ENCODE results near the gene PRTFDC1.
"Not testable (repeated sequence)": the region's sequence is repeated elsewhere in the genome, so short reads cannot be mapped to it uniquely, and the experiment has no call there.

The PRTFDC1 gene

DNA sequence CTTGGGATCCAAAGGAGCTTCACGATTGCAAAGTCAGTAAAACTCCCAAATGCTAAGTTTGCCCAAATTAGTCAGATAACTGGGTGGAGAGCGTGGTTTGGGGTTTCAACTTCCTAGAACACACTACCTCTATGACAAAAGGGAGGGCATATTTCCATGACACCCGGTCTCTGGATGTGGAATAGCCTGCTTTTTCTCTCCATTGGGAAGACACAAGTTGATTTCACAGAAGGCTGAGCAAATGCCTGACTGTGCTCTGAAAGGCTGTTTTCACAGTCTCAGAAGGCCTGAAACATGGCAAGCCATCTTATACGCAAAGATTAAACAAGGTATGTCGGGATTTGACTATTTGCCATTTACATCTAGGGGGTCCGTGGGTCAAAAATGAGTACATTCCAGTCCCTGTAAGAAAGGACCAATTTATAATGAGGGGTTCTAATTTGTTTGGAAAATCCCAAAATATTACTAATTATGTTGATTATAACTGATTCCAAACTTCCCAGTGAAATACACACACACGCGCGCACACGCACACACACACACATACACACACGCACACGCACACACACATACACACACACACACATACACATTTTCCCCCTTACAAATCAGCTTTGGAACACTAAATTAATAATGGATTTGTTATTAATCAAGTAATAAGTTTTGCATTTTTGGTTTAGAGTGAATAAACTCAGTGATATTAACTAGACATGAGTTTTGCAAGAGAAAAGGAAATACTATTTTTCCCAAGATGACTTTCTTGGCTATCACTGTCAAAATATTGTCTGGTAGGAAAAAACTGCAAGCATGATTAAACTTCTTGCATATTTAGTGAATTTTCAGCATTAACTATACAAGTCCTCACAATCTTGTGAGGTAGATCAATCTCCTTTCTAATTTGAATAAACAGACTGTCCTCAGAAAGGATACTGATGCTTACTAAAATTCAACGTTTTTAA lies 105.0 kb downstream of the PRTFDC1 start:
- no peaks in the 10 kb centered on the region for H3K4me1 ChIP-seq (ENCODE audit: control insufficient read depth, insufficient read depth, low read length)
- no peaks in the 10 kb centered on the region for H3K36me3 ChIP-seq (ENCODE audit: control insufficient read depth, insufficient read depth, low read length)
- no peak overlapping the region for H3K27ac ChIP-seq (ENCODE audit: low read length)
- H3K27me3 ChIP-seq (ENCODE audit: control insufficient read depth, insufficient read depth, low read length) = no peaks in the 10 kb centered on the region
- no peaks in the 10 kb centered on the region for H3K9me3 ChIP-seq (ENCODE audit: control insufficient read depth, insufficient read depth, low read length)
- no peak overlapping the region for H3K4me3 ChIP-seq (ENCODE audit: low read length)
- DNase-seq (ENCODE audit: low read depth, low spot score) = no peak
- WGBS (ENCODE audit: insufficient coverage, insufficient read length) = 100% methylated on average over 6 of the region's 13 CpGs

DNA sequence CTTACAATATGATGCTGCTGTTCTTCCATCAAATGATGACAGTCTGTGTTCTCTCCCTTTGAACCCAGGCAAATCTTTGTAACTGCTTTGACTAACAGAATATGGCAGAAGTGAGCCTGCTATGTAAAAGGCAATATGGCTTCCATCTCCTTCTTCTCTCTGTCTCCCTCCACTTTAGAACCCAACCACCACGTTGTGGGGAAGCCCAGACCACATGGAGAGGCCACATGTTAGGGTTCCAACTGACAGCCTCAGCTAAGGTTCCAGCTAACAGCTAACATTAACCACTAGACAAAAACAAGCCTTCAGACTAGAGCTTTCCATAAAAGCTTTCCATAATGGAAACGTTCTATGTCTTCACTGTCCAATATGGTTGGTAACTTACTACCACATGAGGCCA lies 107.7 kb downstream of the PRTFDC1 start:
- Histone ChIP-seq H3K27me3 (ENCODE audit: control insufficient read depth, insufficient read depth, low read length) (no peaks in the 10 kb centered on the region), H3K36me3 (ENCODE audit: control insufficient read depth, insufficient read depth, low read length) (no peaks in the 10 kb centered on the region), H3K9me3 (ENCODE audit: control insufficient read depth, insufficient read depth, low read length) (no peaks in the 10 kb centered on the region), H3K27ac (ENCODE audit: low read length) (no peak overlapping the region), H3K4me1 (ENCODE audit: control insufficient read depth, insufficient read depth, low read length) (no peaks in the 10 kb centered on the region), H3K4me3 (ENCODE audit: low read length) (no peak overlapping the region)
- WGBS (ENCODE audit: insufficient coverage, insufficient read length) = no CpG with 5 or more reads among the region's 2 CpGs
- DNase-seq (ENCODE audit: low read depth, low spot score) = no peak

DNA sequence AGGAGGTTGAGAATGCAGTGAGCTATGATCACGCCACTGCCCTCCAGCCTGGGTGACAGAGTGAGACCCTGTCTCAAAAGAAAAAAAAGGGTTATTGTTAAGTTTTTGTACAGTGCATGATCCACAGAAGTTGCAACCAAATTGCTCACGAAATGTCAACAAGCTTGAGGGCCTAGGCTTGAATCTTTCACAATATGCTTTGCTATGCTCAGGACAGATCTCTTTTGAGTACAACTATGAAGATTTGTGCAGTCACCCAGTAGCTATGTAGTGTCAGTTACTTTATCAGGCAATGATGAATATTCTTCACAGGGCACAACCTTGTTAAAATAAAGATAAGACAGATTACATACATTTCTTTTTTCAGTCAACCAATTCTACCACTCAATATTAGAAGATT lies 109.2 kb downstream of the PRTFDC1 start:
- H3K4me1 ChIP-seq (ENCODE audit: control insufficient read depth, insufficient read depth, low read length) = no peaks in the 10 kb centered on the region
- H3K27ac ChIP-seq (ENCODE audit: low read length) = no peak overlapping the region
- DNase-seq (ENCODE audit: low read depth, low spot score) = no peak
- WGBS (ENCODE audit: insufficient coverage, insufficient read length) = no CpG with 5 or more reads among the region's 2 CpGs
- H3K4me3 ChIP-seq (ENCODE audit: low read length) = no peak overlapping the region
- no peaks in the 10 kb centered on the region for H3K36me3 ChIP-seq (ENCODE audit: control insufficient read depth, insufficient read depth, low read length)
- H3K27me3 ChIP-seq (ENCODE audit: control insufficient read depth, insufficient read depth, low read length) = no peaks in the 10 kb centered on the region
- no peaks in the 10 kb centered on the region for H3K9me3 ChIP-seq (ENCODE audit: control insufficient read depth, insufficient read depth, low read length)

DNA sequence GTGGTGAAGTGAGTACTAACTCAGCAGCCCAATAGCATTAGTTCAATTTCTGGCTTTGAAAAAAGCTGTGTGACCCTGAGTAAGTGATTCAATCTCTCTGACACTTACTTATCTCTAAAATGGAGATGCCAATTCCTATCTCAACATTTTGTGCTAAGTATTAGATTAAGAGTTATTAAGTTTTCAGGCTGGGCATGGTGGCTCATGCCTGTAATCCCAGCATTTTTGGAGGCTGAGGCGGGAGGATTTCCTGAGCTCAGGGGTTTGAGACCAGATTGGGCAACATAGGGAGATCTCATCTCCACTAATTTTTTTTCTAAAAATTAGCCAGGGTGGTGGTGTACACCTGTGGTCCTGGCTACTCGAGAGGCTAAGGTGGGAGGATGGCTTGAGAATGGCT lies 109.5 kb downstream of the PRTFDC1 start:
- DNase-seq (ENCODE audit: low read depth, low spot score) = no peak
- no CpG with 5 or more reads among the region's 2 CpGs for WGBS (ENCODE audit: insufficient coverage, insufficient read length)
- Histone ChIP-seq H3K36me3 (ENCODE audit: control insufficient read depth, insufficient read depth, low read length) (no peaks in the 10 kb centered on the region), H3K27me3 (ENCODE audit: control insufficient read depth, insufficient read depth, low read length) (no peaks in the 10 kb centered on the region), H3K4me3 (ENCODE audit: low read length) (no peak overlapping the region), H3K9me3 (ENCODE audit: control insufficient read depth, insufficient read depth, low read length) (no peaks in the 10 kb centered on the region), H3K4me1 (ENCODE audit: control insufficient read depth, insufficient read depth, low read length) (no peaks in the 10 kb centered on the region), H3K27ac (ENCODE audit: low read length) (no peak overlapping the region)

DNA sequence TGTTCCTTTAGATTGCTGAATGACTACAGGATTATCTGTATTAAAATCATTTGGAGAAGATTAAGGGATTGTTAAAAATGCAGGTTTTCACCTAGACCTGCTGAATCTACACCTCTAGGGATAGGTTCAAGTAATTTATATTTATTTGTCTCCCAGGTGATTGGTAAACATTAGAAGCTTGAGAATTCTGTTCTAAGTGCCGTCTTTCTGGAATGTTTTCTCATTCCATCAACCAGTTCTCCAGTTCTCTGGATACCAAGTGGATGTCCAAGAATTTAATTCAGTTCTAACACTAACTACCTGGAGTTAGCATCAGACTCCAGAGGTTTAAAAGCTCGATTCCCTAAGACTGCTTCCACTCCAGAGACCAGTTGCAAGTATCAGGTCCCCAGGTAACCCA lies 110.9 kb downstream of the PRTFDC1 start:
- DNase-seq (ENCODE audit: low read depth, low spot score) = no peak
- Histone ChIP-seq H3K27ac (ENCODE audit: low read length) (no peak overlapping the region), H3K4me3 (ENCODE audit: low read length) (no peak overlapping the region), H3K9me3 (ENCODE audit: control insufficient read depth, insufficient read depth, low read length) (no peaks in the 10 kb centered on the region), H3K27me3 (ENCODE audit: control insufficient read depth, insufficient read depth, low read length) (no peaks in the 10 kb centered on the region), H3K4me1 (ENCODE audit: control insufficient read depth, insufficient read depth, low read length) (no peaks in the 10 kb centered on the region), H3K36me3 (ENCODE audit: control insufficient read depth, insufficient read depth, low read length) (no peaks in the 10 kb centered on the region)
- WGBS (ENCODE audit: insufficient coverage, insufficient read length) = no CpG with 5 or more reads among the region's 2 CpGs

DNA sequence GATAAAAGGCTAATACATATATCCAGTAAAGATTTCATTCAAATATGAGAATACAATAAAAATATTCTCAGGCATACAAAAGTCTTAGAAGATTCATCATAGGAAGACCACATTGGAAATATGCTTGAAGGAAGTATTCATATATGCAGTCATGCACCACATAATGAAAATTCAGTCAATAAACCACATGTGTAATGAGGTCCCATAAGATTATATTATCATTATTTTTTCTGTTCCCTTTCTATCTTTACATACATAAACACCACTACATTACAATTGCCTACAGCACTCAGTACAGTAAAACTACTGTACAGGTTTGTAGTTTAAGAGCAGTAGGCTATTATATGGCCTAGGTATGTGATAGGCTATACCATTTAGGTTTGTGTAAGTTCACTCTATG lies 111.6 kb downstream of the PRTFDC1 start:
- Histone ChIP-seq H3K9me3 (ENCODE audit: control insufficient read depth, insufficient read depth, low read length) (no peaks in the 10 kb centered on the region), H3K4me3 (ENCODE audit: low read length) (no peak overlapping the region), H3K27me3 (ENCODE audit: control insufficient read depth, insufficient read depth, low read length) (no peaks in the 10 kb centered on the region), H3K36me3 (ENCODE audit: control insufficient read depth, insufficient read depth, low read length) (no peaks in the 10 kb centered on the region), H3K27ac (ENCODE audit: low read length) (no peak overlapping the region), H3K4me1 (ENCODE audit: control insufficient read depth, insufficient read depth, low read length) (no peaks in the 10 kb centered on the region)
- DNase-seq (ENCODE audit: low read depth, low spot score) = no peak

DNA sequence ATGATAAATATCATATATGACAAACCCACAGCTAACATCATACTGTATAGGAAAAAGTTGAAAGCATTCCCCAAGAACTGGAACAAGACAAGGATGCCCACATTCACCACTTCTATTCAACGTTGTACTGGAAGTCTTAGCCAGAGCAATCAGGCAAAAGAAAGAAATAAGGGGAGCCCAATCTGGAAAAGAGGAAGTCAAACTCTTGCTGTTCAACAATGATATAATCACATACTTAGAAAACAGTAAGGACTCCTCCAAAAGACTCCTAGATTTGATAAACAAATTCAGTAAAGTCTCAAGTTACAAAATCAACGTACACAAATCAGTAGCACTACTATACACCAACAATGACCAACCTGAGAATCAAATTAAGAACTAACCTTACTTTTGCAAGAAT lies 114.6 kb downstream of the PRTFDC1 start:
- H3K27me3 ChIP-seq (ENCODE audit: control insufficient read depth, insufficient read depth, low read length); H3K4me1 ChIP-seq (ENCODE audit: control insufficient read depth, insufficient read depth, low read length); H3K36me3 ChIP-seq (ENCODE audit: control insufficient read depth, insufficient read depth, low read length); H3K9me3 ChIP-seq (ENCODE audit: control insufficient read depth, insufficient read depth, low read length); H3K4me3 ChIP-seq (ENCODE audit: low read length); H3K27ac ChIP-seq (ENCODE audit: low read length); DNase-seq (ENCODE audit: low read depth, low spot score): not testable (repeated sequence)
- WGBS (ENCODE audit: insufficient coverage, insufficient read length) = no CpG with 5 or more reads among the region's 2 CpGs

DNA sequence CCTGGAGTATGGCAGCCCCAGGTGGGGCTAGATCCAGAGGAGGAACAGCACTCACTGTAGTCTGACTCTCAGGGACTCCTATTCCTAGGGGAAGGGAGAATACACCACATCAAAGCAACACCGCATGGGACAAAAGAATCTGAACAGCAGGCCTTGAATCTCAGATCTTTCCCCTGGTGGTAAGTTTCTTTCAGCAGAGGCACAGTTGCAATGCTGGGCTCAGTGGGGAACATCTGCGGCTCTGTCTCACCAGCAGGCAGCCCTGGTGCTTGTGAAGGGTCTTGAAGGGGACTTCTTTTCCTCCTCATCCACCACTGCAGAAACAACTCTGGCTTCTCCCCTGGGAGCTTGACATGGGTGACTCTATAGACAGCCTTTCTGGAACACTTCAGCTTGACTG lies 117.5 kb downstream of the PRTFDC1 start:
- no CpG with 5 or more reads among the region's 2 CpGs for WGBS (ENCODE audit: insufficient coverage, insufficient read length)

DNA sequence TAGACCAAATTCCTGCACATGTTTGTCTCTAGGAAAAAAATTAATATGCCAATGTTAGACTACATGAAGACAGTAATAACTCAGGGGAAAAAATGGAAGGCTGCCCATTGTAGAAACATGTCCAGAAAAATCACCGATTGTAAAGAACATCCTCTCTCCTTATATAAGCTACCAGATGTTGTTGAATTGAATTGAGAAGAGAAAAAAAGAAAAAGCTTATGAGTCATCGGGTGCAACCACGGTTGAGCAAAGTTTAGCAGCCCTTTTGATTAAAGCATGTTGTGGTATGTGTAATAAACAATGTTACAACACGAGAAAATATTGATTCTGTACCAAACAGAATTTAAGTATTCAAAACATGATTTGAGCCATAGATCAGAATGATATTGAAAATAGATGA lies 126.4 kb downstream of the PRTFDC1 start:
- DNase-seq (ENCODE audit: low read depth, low spot score) = no peak
- Histone ChIP-seq H3K27me3 (ENCODE audit: control insufficient read depth, insufficient read depth, low read length) (no peaks in the 10 kb centered on the region), H3K4me1 (ENCODE audit: control insufficient read depth, insufficient read depth, low read length) (no peaks in the 10 kb centered on the region), H3K36me3 (ENCODE audit: control insufficient read depth, insufficient read depth, low read length) (no peaks in the 10 kb centered on the region), H3K9me3 (ENCODE audit: control insufficient read depth, insufficient read depth, low read length) (no peaks in the 10 kb centered on the region), H3K27ac (ENCODE audit: low read length) (no peak overlapping the region), H3K4me3 (ENCODE audit: low read length) (no peak overlapping the region)
- WGBS (ENCODE audit: insufficient coverage, insufficient read length) = no CpG with 5 or more reads among the region's 4 CpGs

More for the DNA sequence above, 117.5 kb downstream of the PRTFDC1 start:
- DNase-seq (ENCODE audit: low read depth, low spot score) = no peak
- Histone ChIP-seq H3K27me3 (ENCODE audit: control insufficient read depth, insufficient read depth, low read length) (no peaks in the 10 kb centered on the region), H3K4me3 (ENCODE audit: low read length) (no peak overlapping the region), H3K9me3 (ENCODE audit: control insufficient read depth, insufficient read depth, low read length) (no peaks in the 10 kb centered on the region), H3K36me3 (ENCODE audit: control insufficient read depth, insufficient read depth, low read length) (no peaks in the 10 kb centered on the region), H3K4me1 (ENCODE audit: control insufficient read depth, insufficient read depth, low read length) (no peaks in the 10 kb centered on the region), H3K27ac (ENCODE audit: low read length) (no peak overlapping the region)

DNA sequence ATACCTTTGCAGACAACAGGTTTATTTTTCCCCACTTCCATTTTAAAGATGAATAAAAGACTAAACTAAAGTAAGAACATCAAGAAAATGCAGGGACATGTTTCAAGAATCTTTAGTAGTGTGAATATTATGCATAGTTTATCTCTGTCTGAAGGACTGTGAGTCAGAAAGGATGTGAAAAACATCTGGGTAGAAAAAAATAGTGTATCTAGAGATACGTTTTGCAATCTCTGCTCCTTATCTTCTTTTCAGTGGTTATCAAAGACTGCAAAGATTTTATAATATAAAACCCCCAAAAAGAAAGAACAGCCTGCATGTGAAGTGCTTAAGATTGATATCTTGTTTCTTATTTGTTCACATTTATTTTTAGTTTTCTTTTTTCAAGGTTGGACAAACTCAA lies 126.9 kb downstream of the PRTFDC1 start:
- Histone ChIP-seq H3K4me3 (ENCODE audit: low read length) (no peak overlapping the region), H3K27me3 (ENCODE audit: control insufficient read depth, insufficient read depth, low read length) (no peaks in the 10 kb centered on the region), H3K4me1 (ENCODE audit: control insufficient read depth, insufficient read depth, low read length) (no peaks in the 10 kb centered on the region), H3K9me3 (ENCODE audit: control insufficient read depth, insufficient read depth, low read length) (no peaks in the 10 kb centered on the region), H3K36me3 (ENCODE audit: control insufficient read depth, insufficient read depth, low read length) (no peaks in the 10 kb centered on the region), H3K27ac (ENCODE audit: low read length) (no peak overlapping the region)
- WGBS (ENCODE audit: insufficient coverage, insufficient read length) = no CpG with 5 or more reads among the region's 1 CpG
- no peak for DNase-seq (ENCODE audit: low read depth, low spot score)

DNA sequence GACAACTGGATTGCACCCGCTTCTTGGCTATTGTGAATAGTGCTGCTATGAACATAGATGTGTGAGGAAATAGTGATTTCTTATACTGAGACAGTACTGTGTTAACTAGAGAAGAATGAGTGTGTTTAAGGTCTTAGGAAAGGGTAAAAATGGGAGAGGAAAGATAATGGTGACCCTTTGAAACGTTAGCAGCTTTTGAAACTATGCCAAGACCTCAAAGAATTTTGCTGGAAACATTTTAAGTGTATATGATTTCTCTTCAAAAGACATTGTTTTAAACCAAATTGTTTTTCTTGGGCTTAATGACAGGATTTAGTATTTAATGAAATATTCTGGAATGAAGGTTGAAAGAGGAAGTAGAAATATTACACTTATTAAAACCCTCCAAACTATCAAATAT lies 127.9 kb downstream of the PRTFDC1 start:
- Histone ChIP-seq H3K4me3 (ENCODE audit: low read length) (no peak overlapping the region), H3K27ac (ENCODE audit: low read length) (no peak overlapping the region), H3K9me3 (ENCODE audit: control insufficient read depth, insufficient read depth, low read length) (no peaks in the 10 kb centered on the region), H3K4me1 (ENCODE audit: control insufficient read depth, insufficient read depth, low read length) (no peaks in the 10 kb centered on the region), H3K27me3 (ENCODE audit: control insufficient read depth, insufficient read depth, low read length) (no peaks in the 10 kb centered on the region), H3K36me3 (ENCODE audit: control insufficient read depth, insufficient read depth, low read length) (no peaks in the 10 kb centered on the region)
- DNase-seq (ENCODE audit: low read depth, low spot score) = no peak
- WGBS (ENCODE audit: insufficient coverage, insufficient read length) = no CpG with 5 or more reads among the region's 2 CpGs
